ENCODE measurements around the gene DES. TPM values are rescaled to one million over a fixed set of nuclear protein-coding genes. Genes with fewer than 3 reads are reported as not detected.

Gene DES
- polyA plus RNA-seq, 1 experiment = 19.8 TPM

DNA sequence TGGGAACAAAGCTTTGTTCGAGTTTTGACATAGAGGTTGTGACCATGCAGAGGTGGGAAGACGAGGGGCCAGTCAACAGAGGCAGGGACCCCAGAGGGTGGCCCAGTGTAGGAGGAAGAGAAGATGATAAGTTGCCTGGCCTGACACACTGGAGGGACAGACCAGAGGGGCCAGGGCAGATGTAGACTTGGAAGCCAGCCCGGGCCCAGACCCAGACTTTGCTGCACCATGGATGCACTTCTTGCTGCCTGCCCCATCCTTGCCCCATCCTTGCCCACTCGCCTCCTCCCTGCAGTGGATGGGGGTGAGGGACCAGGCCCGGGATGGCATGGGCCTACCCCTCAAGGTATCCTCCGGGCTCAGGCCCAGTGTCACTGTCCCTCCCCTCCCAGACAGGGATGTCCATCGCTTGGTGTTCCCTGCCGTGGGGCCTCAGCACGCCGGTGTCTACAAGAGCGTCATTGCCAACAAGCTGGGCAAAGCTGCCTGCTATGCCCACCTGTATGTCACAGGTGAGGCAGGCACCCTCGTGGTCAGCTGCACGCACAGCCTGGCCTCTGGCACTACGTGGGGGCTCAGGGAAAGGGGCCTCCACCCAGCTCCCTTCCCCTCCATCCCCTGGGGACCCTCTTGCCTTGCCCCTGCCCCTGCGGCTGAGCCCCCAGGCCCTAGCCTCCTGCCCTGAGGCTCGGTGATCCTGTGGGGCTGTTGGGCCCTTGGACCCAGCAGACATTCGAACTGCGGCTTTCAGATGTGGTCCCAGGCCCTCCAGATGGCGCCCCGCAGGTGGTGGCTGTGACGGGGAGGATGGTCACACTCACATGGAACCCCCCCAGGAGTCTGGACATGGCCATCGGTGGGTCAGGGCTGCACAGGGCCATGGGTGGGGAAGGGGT, 53.5 kb downstream of the DES start:
- CTCF ChIA-PET = interaction anchor here (1.0 to 2.4 kb wide), 4 partner anchors 24 to 58 kb away, joined by 3 to 9 read pairs (median 5); a partner anchor contains a TSS
- Histone ChIP-seq H3K27me3 (ENCODE audit: control insufficient read depth, insufficient read depth, low read length) (no peaks in the 10 kb centered on the region), H3K27ac (ENCODE audit: low read depth, low read length) (no peak overlapping the region), H3K9me3 (ENCODE audit: control insufficient read depth, insufficient read depth, low read length) (no peaks in the 10 kb centered on the region; the same call in 1 of the 2 replicates), H3K4me3 (ENCODE audit: low read depth, low read length) (no peak overlapping the region)
- TF ChIP-seq, protein P1, sequence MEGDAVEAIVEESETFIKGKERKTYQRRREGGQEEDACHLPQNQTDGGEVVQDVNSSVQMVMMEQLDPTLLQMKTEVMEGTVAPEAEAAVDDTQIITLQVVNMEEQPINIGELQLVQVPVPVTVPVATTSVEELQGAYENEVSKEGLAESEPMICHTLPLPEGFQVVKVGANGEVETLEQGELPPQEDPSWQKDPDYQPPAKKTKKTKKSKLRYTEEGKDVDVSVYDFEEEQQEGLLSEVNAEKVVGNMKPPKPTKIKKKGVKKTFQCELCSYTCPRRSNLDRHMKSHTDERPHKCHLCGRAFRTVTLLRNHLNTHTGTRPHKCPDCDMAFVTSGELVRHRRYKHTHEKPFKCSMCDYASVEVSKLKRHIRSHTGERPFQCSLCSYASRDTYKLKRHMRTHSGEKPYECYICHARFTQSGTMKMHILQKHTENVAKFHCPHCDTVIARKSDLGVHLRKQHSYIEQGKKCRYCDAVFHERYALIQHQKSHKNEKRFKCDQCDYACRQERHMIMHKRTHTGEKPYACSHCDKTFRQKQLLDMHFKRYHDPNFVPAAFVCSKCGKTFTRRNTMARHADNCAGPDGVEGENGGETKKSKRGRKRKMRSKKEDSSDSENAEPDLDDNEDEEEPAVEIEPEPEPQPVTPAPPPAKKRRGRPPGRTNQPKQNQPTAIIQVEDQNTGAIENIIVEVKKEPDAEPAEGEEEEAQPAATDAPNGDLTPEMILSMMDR (IDR thresholded peaks at IDR 0.05; ENCODE audit: low read depth, low read length) = no peak
- POLR2A ChIA-PET = interaction anchor here (1.4 kb wide), 1 partner anchor 27 kb away, joined by 3 read pairs; the partner anchor contains the start of gene GMPPA
- no peak for DNase-seq (ENCODE audit: low read depth, low spot score)

GRCh38 chr2:219472629-219473187, 54.5 kb downstream of the DES start:
- ChIA-PET CTCF (interaction anchor here (1.0 to 1.9 kb wide), 5 partner anchors 9 to 57 kb away, joined by 3 to 6 read pairs (median 4); no protein-coding TSS in a partner anchor), POLR2A (no interaction called here)
- TF ChIP-seq, protein P1 (IDR thresholded peaks at IDR 0.05; ENCODE audit: low read depth, low read length) = no peak
- no peak for DNase-seq (ENCODE audit: low read depth, low spot score)
- no peaks in the 10 kb centered on the region for H3K27me3 ChIP-seq (ENCODE audit: control insufficient read depth, insufficient read depth, low read length)
- H3K4me3 ChIP-seq (ENCODE audit: low read depth, low read length) = no peak overlapping the region
- no peak overlapping the region for H3K27ac ChIP-seq (ENCODE audit: low read depth, low read length)
- no peaks in the 10 kb centered on the region; the same call in 1 of the 2 replicates for H3K9me3 ChIP-seq (ENCODE audit: control insufficient read depth, insufficient read depth, low read length)

GRCh38 chr2:219473511-219473910, 55.3 kb downstream of the DES start:
- no peak overlapping the region for H3K27ac ChIP-seq (ENCODE audit: low read depth, low read length)
- ChIA-PET CTCF (interaction anchor here (0.9 to 1.9 kb wide), 6 partner anchors 10 to 71 kb away, joined by 3 to 7 read pairs (median 4); no protein-coding TSS in a partner anchor), POLR2A (interaction anchor here (0.7 kb wide), 1 partner anchor 21 kb away, joined by 5 read pairs; no protein-coding TSS in a partner anchor)
- TF ChIP-seq, protein P1 (IDR thresholded peaks at IDR 0.05; ENCODE audit: low read depth, low read length) = no peak
- H3K27me3 ChIP-seq (ENCODE audit: control insufficient read depth, insufficient read depth, low read length) = no peaks in the 10 kb centered on the region
- H3K4me3 ChIP-seq (ENCODE audit: low read depth, low read length) = no peak overlapping the region
- H3K9me3 ChIP-seq (ENCODE audit: control insufficient read depth, insufficient read depth, low read length) = no peaks in the 10 kb centered on the region; the same call in 1 of the 2 replicates
- no peak for DNase-seq (ENCODE audit: low read depth, low spot score)

DNA sequence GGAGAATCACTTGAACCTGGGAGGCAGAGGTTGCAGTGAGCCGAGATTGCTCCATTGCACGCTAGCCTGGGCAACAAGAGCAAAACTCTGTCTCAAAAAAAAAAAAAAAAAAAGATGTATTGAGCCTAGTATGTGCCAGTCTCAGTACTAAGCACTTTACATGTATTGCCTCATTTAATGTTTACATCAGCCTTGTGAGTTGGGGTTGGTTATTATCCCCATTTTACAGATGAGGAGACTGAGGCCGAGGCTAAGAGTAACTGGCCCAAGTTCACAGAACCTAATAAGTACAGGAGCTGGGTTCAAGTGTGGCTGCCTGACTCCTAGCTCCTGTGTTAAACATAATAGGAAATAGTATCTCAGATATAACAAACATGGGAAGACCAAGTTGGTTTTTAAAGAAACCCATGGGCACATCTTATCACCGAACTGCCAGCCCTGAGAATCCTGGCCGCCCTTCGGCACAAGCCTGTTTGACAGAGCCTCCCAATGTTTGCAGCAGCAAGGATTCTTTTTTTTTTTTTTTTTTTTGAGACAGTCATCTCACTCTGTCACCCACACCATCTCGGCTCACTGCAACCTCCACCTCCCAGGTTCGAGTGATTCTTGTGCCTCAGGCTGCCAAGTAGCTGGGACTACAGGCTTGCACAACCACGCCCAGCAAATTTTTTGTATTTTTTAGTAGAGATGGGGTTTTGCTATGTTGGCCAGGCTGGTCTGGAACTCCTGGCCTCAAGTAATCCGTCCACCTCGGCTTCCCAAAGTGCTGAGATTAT, 56.3 kb downstream of the DES start:
- Histone ChIP-seq H3K27ac (ENCODE audit: low read depth, low read length) (no peak overlapping the region), H3K9me3 (ENCODE audit: control insufficient read depth, insufficient read depth, low read length) (no peaks in the 10 kb centered on the region; the same call in 1 of the 2 replicates), H3K27me3 (ENCODE audit: control insufficient read depth, insufficient read depth, low read length) (no peaks in the 10 kb centered on the region), H3K4me3 (ENCODE audit: low read depth, low read length) (no peak overlapping the region)
- ChIA-PET POLR2A (interaction anchor here (0.7 kb wide), 1 partner anchor 22 kb away, joined by 5 read pairs; no protein-coding TSS in a partner anchor), CTCF (interaction anchor here (0.6 to 5.5 kb wide), 13 partner anchors 11 to 215 kb away, joined by 3 to 69 read pairs (median 7); a partner anchor contains a TSS)
- no peak for DNase-seq (ENCODE audit: low read depth, low spot score)
- TF ChIP-seq, protein P1 (IDR thresholded peaks at IDR 0.05; ENCODE audit: low read depth, low read length) = no peak
